H1 (cell line): ENCODE measurements around the gene TNS3. TPM values are rescaled to one million over a fixed set of nuclear protein-coding genes. Genes with fewer than 3 reads are reported as not detected.

Source experiments
- CTCF ChIA-PET: fragments of 300-600 bp; sonication (Branson Sonifier 250); formaldehyde crosslinking; loops from one replicate; lab custom pipeline; 2021; ENCODE audit not compliant: partially characterized antibody; lab: Charles Lee
- POLR2A ChIA-PET: fragments of 300-600 bp; sonication (Branson Sonifier 250); formaldehyde crosslinking; loops from one replicate; lab custom pipeline; 2021; ENCODE audit warnings: inconsistent platforms; ENCODE audit not compliant: partially characterized antibody; lab: Charles Lee
- DNase-seq, 2 experiments: peaks; one replicate each; pipeline versions ENCODE4 v3.0.0 to v3.0.0-alpha.2; 2010 to 2022; ENCODE audit warnings: low spot score in 2 of 2, low read depth in 1 of 2, mixed read lengths in 1 of 2
- FAIRE-seq: peaks from 2 replicates; lab custom pipeline; 2011; peaks lifted over from hg19 to GRCh38; lab: Jason Lieb, UNC
- H2AFZ ChIP-seq: 2 replicates; pipeline ENCODE4 v1.8.1; 2012; ENCODE audit warnings: low read length, inconsistent platforms
- H2AK5ac ChIP-seq: 2 replicates; pipeline ENCODE4 v1.6.1; 2013; ENCODE audit warnings: low read depth, low read length
- H2BK120ac ChIP-seq: replicated peaks from 2 replicates; pipeline ENCODE3; 2013; ENCODE audit warnings: low read depth, low read length, inconsistent platforms
- H2BK12ac ChIP-seq: 2 replicates; pipeline ENCODE4 v1.6.1; 2013; ENCODE audit warnings: low read depth, low read length
- H2BK15ac ChIP-seq: 2 replicates; pipeline ENCODE4 v1.6.1; 2013; ENCODE audit warnings: low read length
- H2BK20ac ChIP-seq: 2 replicates; pipeline ENCODE4 v1.6.1; 2013; ENCODE audit warnings: low read length
- H2BK5ac ChIP-seq: 2 replicates; pipeline ENCODE4 v1.6.1; 2013; ENCODE audit warnings: low read depth, low read length
- H3K14ac ChIP-seq: 2 replicates; pipeline ENCODE4 v1.6.1; 2013; ENCODE audit warnings: inconsistent platforms; ENCODE audit not compliant: insufficient read length
- H3K18ac ChIP-seq: 2 replicates; pipeline ENCODE4 v1.6.1; 2013; ENCODE audit warnings: low read length; ENCODE audit errors: extremely low read depth
- H3K23ac ChIP-seq: 2 replicates; pipeline ENCODE4 v1.6.1; 2013; ENCODE audit warnings: inconsistent platforms; ENCODE audit not compliant: insufficient read length
- H3K23me2 ChIP-seq: 2 replicates; pipeline ENCODE4 v1.6.1; 2013; ENCODE audit warnings: low read depth, low read length
- H3K27ac ChIP-seq: 2 replicates; pipeline ENCODE4 v1.6.1; 2011; ENCODE audit warnings: low read depth, low read length, inconsistent platforms
- H3K27me3 ChIP-seq, 4 experiments: replicated peaks in 1 of 4; 1 replicate in 1 of 4; 2 replicates in 3 of 4; pipeline versions ENCODE4 v1.6.1 to v1.8.1; 2011 to 2013; ENCODE audit warnings: low read length in 3 of 4, mild to moderate bottlenecking in 3 of 4, inconsistent platforms in 2 of 4, mixed read lengths in 2 of 4, moderate library complexity in 1 of 4; ENCODE audit not compliant: control insufficient read depth in 3 of 4, insufficient read depth in 3 of 4; ENCODE audit errors: extremely low read depth in 1 of 4
- H3K36me3 ChIP-seq, 4 experiments: 2 replicates each; pipeline versions ENCODE4 v1.6.1 to v1.8.1; 2011 to 2013; ENCODE audit warnings: mild to moderate bottlenecking in 4 of 4, low read length in 3 of 4, moderate library complexity in 2 of 4, control low read depth in 1 of 4, inconsistent platforms in 1 of 4; ENCODE audit not compliant: insufficient read depth in 4 of 4, control insufficient read depth in 2 of 4
- H3K4ac ChIP-seq: replicated peaks from 2 replicates; pipeline ENCODE3; 2013; ENCODE audit warnings: low read length, low read depth, mixed read lengths, inconsistent platforms; ENCODE audit not compliant: insufficient read length
- H3K4me1 ChIP-seq, 4 experiments: replicated peaks in 1 of 4; 1 replicate in 1 of 4; 2 replicates in 3 of 4; pipeline versions ENCODE4 v1.6.1 to v1.8.1; 2011 to 2013; ENCODE audit warnings: low read length in 3 of 4, inconsistent platforms in 2 of 4, mixed read lengths in 1 of 4; ENCODE audit not compliant: insufficient read depth in 4 of 4, control insufficient read depth in 3 of 4
- H3K4me2 ChIP-seq, 2 experiments: 2 replicates each; pipeline versions ENCODE4 v1.6.1 to v1.8.1; 2011 to 2013; ENCODE audit warnings: low read depth in 2 of 2, low read length in 2 of 2, control low read depth in 1 of 2, inconsistent platforms in 1 of 2, mild to moderate bottlenecking in 1 of 2; ENCODE audit not compliant: insufficient read depth in 1 of 2
- H3K4me3 ChIP-seq, 4 experiments: fragments of 200-600, 300-600 bp in 1 of 4; sonication (generic), shearing (Covaris generic), sonication (Bioruptor Twin) in 1 of 4; 2 replicates each; pipeline versions ENCODE4 v1.5.1 to v1.8.1; 2011 to 2016; ENCODE audit warnings: low read length in 4 of 4, low read depth in 3 of 4, control low read depth in 2 of 4, inconsistent platforms in 2 of 4, mild to moderate bottlenecking in 2 of 4, mixed read lengths in 1 of 4, moderate library complexity in 1 of 4; ENCODE audit not compliant: insufficient read depth in 2 of 4; ENCODE audit errors: extremely low read depth in 1 of 4
- H3K56ac ChIP-seq: replicated peaks from 2 replicates; pipeline ENCODE3; 2013; ENCODE audit warnings: low read depth, mild to moderate bottlenecking, mixed read lengths, low read length, inconsistent platforms; ENCODE audit not compliant: insufficient read length
- H3K79me1 ChIP-seq: 2 replicates; pipeline ENCODE4 v1.6.1; 2013; ENCODE audit warnings: low read depth, low read length, control low read depth
- H3K79me2 ChIP-seq, 2 experiments: 2 replicates each; pipeline versions ENCODE4 v1.6.1 to v1.8.1; 2012 to 2013; ENCODE audit warnings: low read length in 2 of 2, mild to moderate bottlenecking in 2 of 2, inconsistent platforms in 1 of 2; ENCODE audit not compliant: insufficient read depth in 2 of 2, control insufficient read depth in 1 of 2
- H3K9ac ChIP-seq, 4 experiments: replicated peaks in 1 of 4; 1 replicate in 1 of 4; 2 replicates in 3 of 4; pipeline versions ENCODE4 v1.6.1 to v1.8.1; 2011 to 2013; ENCODE audit warnings: low read depth in 3 of 4, low read length in 3 of 4, control low read depth in 2 of 4, mild to moderate bottlenecking in 2 of 4, moderate library complexity in 2 of 4, inconsistent platforms in 1 of 4; ENCODE audit errors: extremely low read depth in 1 of 4
- H3K9me3 ChIP-seq, 2 experiments: 2 replicates each; pipeline versions ENCODE4 v1.6.1 to v1.8.1; 2012 to 2013; ENCODE audit warnings: mild to moderate bottlenecking in 2 of 2, moderate library complexity in 2 of 2, control low read depth in 1 of 2, inconsistent platforms in 1 of 2, low read depth in 1 of 2, low read length in 1 of 2, mixed read lengths in 1 of 2; ENCODE audit not compliant: insufficient read depth in 2 of 2
- H4K20me1 ChIP-seq, 2 experiments: replicated peaks in 1 of 2; 2 replicates each; pipeline versions ENCODE3 to v1.8.1; 2011 to 2013; ENCODE audit warnings: inconsistent platforms in 2 of 2, low read length in 2 of 2, mild to moderate bottlenecking in 1 of 2; ENCODE audit not compliant: insufficient read depth in 2 of 2, control insufficient read depth in 1 of 2
- H4K5ac ChIP-seq: 2 replicates; pipeline ENCODE4 v1.6.1; 2013; ENCODE audit warnings: low read length, low read depth, mixed read lengths, inconsistent platforms; ENCODE audit not compliant: insufficient read length
- H4K8ac ChIP-seq: 2 replicates; pipeline ENCODE4 v1.8.0; 2013; ENCODE audit warnings: mild to moderate bottlenecking, moderate library complexity, low read length, inconsistent platforms; ENCODE audit not compliant: insufficient read depth; ENCODE audit errors: extremely low read depth
- H4K91ac ChIP-seq: replicated peaks from 2 replicates; pipeline ENCODE3; 2013; ENCODE audit warnings: low read length, mixed read lengths, inconsistent platforms; ENCODE audit not compliant: insufficient read length
- CREB1 ChIP-seq: IDR thresholded peaks from 2 replicates; pipeline ENCODE4 v1.6.1; 2012; ENCODE audit warnings: inconsistent platforms
- FOSL1 ChIP-seq: IDR thresholded peaks from 2 replicates; pipeline ENCODE4 v1.6.1; 2011; ENCODE audit warnings: mild to moderate bottlenecking, low read depth, low read length, moderate library complexity; ENCODE audit not compliant: insufficient read depth
- GTF2F1 ChIP-seq: IDR thresholded peaks from 2 replicates; pipeline ENCODE4 v1.6.1; 2012; ENCODE audit warnings: low read depth, low read length, improper control_type of control experiment, borderline replicate concordance
- JUND ChIP-seq: IDR thresholded peaks from 2 replicates; pipeline ENCODE4 v1.6.1; 2011; ENCODE audit warnings: mild to moderate bottlenecking, improper control_type of control experiment, low read length
- KDM1A ChIP-seq: fragments of 200-600, 300-600 bp; sonication (generic); IDR thresholded peaks from 2 replicates; pipeline ENCODE4 v1.7.1; 2016; ENCODE audit warnings: mild to moderate bottlenecking, low read length, borderline replicate concordance
- POLR2A ChIP-seq, 2 experiments: IDR thresholded peaks; 1 replicate in 1 of 2; 2 replicates in 1 of 2; pipeline ENCODE4 v1.6.1; 2011; ENCODE audit warnings: low read depth in 2 of 2, low read length in 2 of 2, mild to moderate bottlenecking in 2 of 2; ENCODE audit errors: control extremely low read depth in 1 of 2
- RBBP5 ChIP-seq: IDR thresholded peaks from 2 replicates; pipeline ENCODE4 v1.7.1; 2012; ENCODE audit warnings: low read depth, mild to moderate bottlenecking, inconsistent platforms, low read length, moderate library complexity, borderline replicate concordance
- SP1 ChIP-seq: IDR thresholded peaks from 2 replicates; pipeline ENCODE4 v1.6.1; 2011; ENCODE audit warnings: low read depth, low read length
- SP2 ChIP-seq: IDR thresholded peaks from 2 replicates; pipeline ENCODE4 v1.6.1; 2012; ENCODE audit warnings: mild to moderate bottlenecking, low read length, inconsistent platforms
- TCF12 ChIP-seq: IDR thresholded peaks from 2 replicates; pipeline ENCODE4 v1.6.1; 2011; ENCODE audit warnings: low read depth, mild to moderate bottlenecking, low read length
- WGBS, 2 experiments: shearing (Covaris generic) in 1 of 2; methylation state at CpG; one replicate each; pipeline versions ENCODE4 v1.1.6 to v1.1.7; 2013 to 2015; ENCODE audit warnings: low lambda C conversion rate in 2 of 2, mixed read lengths in 2 of 2, inconsistent platforms in 1 of 2, low coverage in 1 of 2, missing lambda C conversion rate in 1 of 2; ENCODE audit not compliant: insufficient replicate concordance in 2 of 2, insufficient coverage in 1 of 2, insufficient read length in 1 of 2; ENCODE audit errors: extremely low coverage in 1 of 2, missing lambda C conversion rate in 1 of 2; 5-methylcytosine and 5-hydroxymethylcytosine counted together
- polyA plus RNA-seq, 7 experiments: library from polyadenylated mRNA; depleted of rRNA in 3 of 7; stranded (reverse) in 5 of 7; unstranded in 2 of 7; fragments of >200 nt in 5 of 7; fragments of 200-250 nt in 2 of 7; gene quantifications; 1 replicate in 5 of 7; 2 replicates in 1 of 7; 4 replicates in 1 of 7; pipeline versions ENCODE4 v1.2.1 to v1.2.3, GENCODE V29; 2011 to 2013; ENCODE audit warnings: missing spikeins in 2 of 7, mixed read lengths in 2 of 7
- total RNA-seq: library from RNA; stranded (reverse); fragmentation: NEBNext Ultra II Directional; extraction: Animal tissue kit (Norgen Biotek cat#: 25700); gene quantifications from 2 replicates; pipeline ENCODE4 v1.2.1, GENCODE V29; 2021
- TF ChIP-seq, protein P1 (sequence below): IDR thresholded peaks from 2 replicates; pipeline ENCODE4 v1.6.1; 2011; ENCODE audit warnings: low read depth, mild to moderate bottlenecking, low read length; ENCODE audit not compliant: insufficient read depth
- TF ChIP-seq, protein P2 (sequence below): IDR thresholded peaks from 2 replicates; pipeline ENCODE4 v1.6.1; 2012; ENCODE audit warnings: inconsistent platforms

The TNS3 gene
- total and polyA plus RNA-seq, 2 of the 8 experiments (the other 6 are each of a cell fraction or from before 2014, with no cell fraction given) = 11.9 to 24.2 TPM

DNA sequence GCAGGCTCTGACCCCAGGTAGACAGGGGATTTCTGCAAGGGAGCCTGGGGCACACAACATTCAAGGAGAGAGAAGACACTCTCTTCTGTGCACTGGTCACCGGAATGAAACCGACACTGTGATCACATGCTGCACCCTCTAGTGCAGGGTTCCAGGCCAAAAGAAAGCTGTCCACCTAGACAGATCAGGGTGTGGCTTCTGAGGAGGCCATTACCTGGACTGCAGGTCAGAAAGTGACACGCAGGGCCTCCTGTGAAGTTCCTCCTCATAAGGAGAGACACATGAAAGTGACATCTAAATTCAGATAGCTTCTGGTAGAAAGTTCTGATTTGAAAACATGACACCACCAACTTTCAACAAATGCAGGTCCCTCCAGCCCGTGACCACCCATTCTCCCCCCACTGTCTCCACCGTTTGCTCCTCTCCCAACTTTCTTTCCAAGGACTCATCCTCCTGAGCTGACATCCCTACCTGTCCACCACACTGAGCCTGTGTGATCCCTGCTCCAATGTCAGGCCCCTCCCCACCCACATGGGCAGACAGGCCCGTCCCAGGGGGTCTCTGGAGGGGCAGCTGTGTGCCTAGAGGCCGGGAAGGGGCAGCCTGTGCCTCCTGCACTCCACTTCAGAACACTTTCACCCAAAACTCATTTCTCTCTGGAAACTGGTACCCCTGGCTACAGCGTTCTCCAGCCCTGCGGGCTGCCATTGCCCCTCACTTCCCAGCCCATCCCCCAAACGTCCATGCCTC is 198.0 kb downstream of the TNS3 start:
- Histone ChIP-seq H2BK12ac (no peak overlapping the region), H3K18ac (no peak overlapping the region), H2AFZ (no peak overlapping the region), H2BK20ac (no peak overlapping the region), H3K27ac (no peak overlapping the region), H3K27me3 (no peaks in the 10 kb centered on the region), H4K91ac (no peak overlapping the region), H3K4me3 (no peak overlapping the region), H3K4ac (no peak overlapping the region), H3K4me2 (no peak overlapping the region), H2BK5ac (no peak overlapping the region), H3K36me3 (no peaks in the 10 kb centered on the region; a peak in 1 of 8 replicates), H4K5ac (no peak overlapping the region), H3K23ac (no peak overlapping the region), H4K8ac (no peak overlapping the region), H3K79me2 (no peaks in the 10 kb centered on the region), H3K56ac (no peak overlapping the region), H3K23me2 (peaks cover 4% of the 10 kb centered on the region; the same call in 1 of the 2 replicates), H2BK15ac (no peak overlapping the region), H3K14ac (no peak overlapping the region), H3K9me3 (no peaks in the 10 kb centered on the region), H2BK120ac (no peak overlapping the region), H3K79me1 (no peaks in the 10 kb centered on the region; the same call in 1 of the 2 replicates), H3K9ac (no peak overlapping the region), H3K4me1 (peaks cover 12 to 23% (median 17%) of the 10 kb centered on the region in 4 experiments), H4K20me1 (peaks cover 3 to 4% of the 10 kb centered on the region in 2 experiments), H2AK5ac (no peak overlapping the region)
- ChIA-PET CTCF (interaction anchor here (1.0 to 3.7 kb wide), 4 partner anchors 12 to 561 kb away, joined by 3 to 11 read pairs (median 4); no protein-coding TSS in a partner anchor), POLR2A (no interaction called here)
- no peak for DNase-seq
- 93% methylated on average over 10 of the region's 10 CpGs; no CpG with 5 or more reads in 1 of the 2 experiments for WGBS, 2 experiments
- TF ChIP-seq SP1 (no peak), RBBP5 (no peak), GTF2F1 (no peak), SP2 (no peak), FOSL1 (no peak), CREB1 (no peak), TCF12 (no peak), POLR2A (IDR thresholded peaks at IDR 0.05; ENCODE audit: control extremely low read depth in 1 of 2, low read depth in 2 of 2, low read length in 2 of 2) (no peak), JUND (no peak), KDM1A (no peak)
- TF ChIP-seq, protein P1, sequence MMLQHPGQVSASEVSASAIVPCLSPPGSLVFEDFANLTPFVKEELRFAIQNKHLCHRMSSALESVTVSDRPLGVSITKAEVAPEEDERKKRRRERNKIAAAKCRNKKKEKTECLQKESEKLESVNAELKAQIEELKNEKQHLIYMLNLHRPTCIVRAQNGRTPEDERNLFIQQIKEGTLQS = no peak
- TF ChIP-seq, protein P2, sequence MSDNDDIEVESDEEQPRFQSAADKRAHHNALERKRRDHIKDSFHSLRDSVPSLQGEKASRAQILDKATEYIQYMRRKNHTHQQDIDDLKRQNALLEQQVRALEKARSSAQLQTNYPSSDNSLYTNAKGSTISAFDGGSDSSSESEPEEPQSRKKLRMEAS = no peak
- no peak for FAIRE-seq
